GM21825 (cell line): Measurements from ENCODE around the gene TMSB10.
"Not testable (repeated sequence)": the region's sequence is repeated elsewhere in the genome, so short reads cannot be mapped to it uniquely, and the experiment has no call there.

ENCODE experiments used
- ATAC-seq: cut with Tn5 transposase; IDR thresholded peaks from one replicate; pipeline ENCODE4 v1.9.1; 2021; ENCODE audit warnings: mild to moderate bottlenecking, moderate library complexity; ENCODE audit not compliant: unreplicated experiment

TMSB10 gene

DNA sequence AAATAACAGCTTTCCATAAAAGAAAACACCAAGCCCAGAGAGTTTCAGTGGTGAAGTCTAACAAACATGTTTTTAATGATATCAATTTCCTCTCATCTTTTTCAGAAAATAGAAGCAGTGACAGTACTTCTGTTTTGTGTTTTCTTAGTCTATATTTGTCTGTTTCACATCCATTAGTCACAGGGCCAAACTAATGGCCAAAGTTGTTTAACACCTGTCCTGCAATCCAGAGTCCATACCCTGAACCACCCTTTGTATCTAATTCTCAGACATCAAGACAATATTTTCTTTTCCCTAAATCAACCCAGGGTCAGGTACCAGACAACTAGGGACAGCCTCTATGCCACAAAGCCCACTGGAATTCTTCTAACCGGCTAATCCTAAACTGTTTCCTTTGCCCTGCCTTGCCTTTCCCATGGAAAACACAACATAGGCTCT is 25.9 kb downstream of the TMSB10 start:
- ATAC-seq = peak; percentile 26

DNA sequence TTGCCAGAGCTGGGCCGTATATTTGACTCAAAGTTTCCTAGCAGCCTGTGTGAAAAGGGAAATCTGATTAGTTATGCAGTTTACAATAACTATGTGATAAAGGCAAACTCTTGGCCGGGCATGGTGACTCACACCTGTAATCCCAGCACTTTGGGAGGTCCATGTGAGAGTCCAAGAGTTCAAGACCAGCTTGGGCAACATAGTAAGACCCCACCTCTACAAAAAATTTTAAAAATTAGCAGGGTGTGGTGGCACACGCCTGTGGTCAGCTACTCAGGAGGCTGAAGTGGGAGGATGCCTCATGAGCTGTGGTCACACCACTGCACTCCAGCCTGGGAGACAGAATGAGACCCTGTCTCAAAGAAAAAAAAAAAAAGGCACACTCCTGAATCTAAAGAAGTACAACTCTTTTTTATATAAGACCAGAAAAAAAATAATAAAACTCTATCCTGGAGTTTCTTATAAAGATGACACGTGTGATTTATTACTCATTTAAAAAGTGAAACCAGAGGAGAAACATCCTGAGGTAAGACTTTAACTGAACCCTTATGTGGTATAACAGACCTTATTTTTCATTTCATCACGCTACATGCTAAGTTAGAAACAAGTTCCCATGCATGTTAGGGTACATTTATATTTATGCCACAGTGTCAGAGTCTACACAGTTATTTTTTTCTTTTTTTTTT is 32.9 kb downstream of the TMSB10 start:
- ATAC-seq = peak; percentile 30

DNA sequence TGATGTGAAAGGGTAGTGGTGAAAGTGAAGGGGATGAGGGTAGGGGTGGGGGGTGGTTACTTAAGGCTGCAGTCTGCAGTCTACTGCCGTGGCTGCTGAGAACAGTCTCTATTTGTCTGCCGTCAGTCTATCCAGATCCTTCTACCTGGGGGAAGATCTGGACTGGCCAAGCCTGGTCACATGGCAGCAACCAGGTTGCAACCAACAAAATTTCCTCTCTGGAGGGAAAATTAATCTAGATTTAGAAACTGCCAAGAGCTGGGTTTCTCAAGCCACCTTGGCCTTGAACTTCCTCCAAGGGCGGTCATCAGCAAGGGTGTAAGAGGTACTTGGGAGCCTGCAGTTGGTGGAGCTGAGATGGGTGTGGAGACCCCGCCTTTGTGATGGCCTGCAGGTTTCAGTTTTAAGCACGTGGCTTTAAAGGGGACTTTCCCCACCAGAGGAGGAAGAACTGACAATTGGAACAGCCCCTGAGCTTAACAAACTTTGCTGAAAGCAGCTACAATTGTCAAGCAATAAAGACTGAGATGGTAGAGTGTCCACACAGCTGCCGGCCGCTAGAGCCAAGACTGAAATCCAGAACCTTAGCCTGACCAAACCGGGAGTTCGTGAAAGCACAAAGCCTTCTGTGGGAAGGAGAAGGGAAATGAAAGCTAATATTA is 34.1 kb downstream of the TMSB10 start:
- peak; percentile 78 for ATAC-seq

DNA sequence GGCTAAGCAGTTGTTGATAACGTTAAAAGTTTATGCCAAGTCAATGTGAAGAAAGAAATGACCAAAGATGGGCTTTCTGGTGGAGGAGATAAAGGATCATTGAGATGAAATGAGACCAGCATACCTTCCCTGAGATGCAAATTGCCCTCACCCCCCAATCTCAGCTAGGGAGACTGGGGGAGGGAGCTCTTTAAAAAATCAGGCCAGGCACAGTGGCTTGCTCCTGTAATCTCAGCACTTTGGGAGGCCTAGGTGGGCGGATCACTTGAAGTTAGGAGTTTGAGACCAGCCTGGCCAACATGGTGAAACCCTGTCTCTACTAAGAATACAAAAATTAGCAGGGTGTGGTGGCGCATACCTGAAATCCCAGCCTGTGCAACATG is 34.6 kb downstream of the TMSB10 start:
- no peak for ATAC-seq

DNA sequence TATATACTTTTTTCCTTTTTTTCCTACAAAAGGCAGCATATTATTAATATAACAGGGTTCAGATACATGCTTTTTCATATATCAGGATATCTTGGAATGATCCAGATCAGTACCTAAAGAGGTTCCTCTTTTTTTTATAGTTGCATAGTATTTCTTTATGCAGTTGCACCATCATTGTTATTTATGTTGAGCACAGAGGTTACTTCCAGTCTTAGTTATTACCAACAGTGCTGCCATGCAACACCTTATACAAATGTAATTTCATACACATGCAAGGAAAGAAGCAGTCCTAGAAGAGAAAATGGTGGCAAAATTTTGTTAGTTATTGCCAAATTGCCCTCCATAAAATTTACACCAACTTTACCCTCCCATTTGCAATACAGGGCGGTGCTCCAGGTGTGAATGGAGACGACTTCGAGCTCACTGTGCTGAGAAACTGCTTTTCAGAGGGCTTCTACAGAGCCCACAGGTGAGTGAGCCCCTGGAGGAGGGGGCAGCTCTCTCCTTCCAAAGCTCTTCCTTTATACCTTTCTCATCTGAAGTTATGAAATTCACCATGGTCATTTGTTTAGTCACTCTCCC is 35.5 kb downstream of the TMSB10 start:
- no peak for ATAC-seq

DNA sequence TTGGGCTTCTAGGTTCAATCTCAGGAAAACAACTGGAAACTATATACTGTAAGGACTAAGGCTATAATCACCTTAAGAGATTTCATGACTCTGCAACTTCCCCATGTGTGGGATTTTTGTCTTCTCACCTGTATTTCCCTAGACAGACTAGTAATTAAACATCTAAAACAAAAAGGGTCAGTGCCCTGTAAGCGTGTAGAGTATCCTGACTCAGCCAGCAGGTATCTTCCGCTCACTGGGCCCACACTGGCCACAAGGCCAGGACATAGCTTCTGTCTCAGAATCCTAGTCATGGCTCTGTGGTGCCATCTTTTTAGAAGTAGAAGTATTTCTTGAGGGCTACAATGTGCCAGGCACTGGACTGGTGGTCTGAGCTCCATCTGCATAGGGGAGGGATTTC is 36.7 kb downstream of the TMSB10 start:
- no peak for ATAC-seq

DNA sequence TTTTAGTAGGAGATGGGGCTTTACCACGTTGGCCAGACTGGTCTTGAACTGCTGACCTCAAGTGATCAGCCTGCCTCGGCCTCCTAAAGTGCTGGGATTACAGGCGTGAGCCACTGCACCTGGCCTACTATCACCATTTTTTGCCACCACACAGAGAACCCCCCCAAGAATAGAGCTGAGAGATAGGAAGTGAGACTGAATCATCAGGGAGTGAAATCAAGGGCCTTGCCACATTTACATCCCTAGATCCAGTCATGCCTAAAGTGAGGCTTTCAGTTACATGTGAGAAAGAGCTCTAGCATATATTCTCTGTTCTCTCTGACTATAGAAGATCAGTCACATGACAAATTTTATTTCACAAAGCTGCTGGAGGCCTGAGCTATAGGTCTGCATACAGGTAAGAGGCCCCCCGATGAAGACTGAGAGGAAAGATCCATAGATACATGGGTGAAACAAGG is 37.5 kb downstream of the TMSB10 start:
- ATAC-seq = peak; percentile 34

DNA sequence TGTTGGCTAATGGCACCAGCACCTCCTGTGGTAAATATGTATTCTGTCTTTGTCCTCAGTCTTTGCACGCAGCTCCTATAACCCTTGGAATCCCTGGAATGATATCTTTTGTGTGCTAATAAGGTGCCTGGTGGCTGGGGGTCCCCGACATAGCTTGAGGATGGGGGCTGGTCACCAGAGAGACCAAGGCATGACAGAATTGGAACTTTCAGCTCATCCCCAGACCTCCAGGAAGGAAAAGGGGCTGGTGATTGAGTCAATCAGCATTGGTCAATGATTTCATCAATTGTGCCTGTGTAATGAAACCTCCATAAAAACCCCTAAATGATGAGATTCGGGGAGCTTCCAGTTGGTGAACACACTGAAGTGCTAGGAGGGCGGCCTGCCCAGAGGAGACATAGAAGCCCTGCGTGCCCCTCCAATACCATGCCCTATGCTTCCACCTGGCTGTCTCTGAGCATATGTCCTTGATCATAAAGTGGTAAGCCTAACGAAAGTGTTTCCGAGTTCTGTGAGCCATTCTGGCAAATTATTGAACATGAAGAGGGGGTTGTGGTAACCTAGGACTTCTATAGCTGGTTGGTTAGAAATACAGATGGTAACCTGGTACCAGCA is 38.9 kb downstream of the TMSB10 start:
- ATAC-seq = no peak

DNA sequence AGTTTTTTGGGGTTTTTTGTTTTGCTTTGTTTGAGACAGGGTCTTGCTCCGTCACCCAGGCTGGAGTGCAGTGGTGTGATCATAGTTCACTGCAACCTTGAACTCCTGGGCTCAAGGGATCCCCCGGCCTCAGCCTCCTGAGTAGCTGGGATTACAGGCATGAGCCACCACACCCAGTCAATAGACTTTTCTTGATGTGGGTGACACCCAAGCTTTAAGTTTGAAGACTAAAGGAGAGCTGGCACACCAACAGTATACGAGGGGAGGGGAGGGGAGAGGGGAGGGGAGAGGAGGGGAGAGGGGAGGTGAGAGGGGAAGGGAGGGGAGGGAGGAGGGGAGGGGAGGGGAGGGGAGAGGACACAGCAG is 40.4 kb downstream of the TMSB10 start:
- ATAC-seq = not testable (repeated sequence)

DNA sequence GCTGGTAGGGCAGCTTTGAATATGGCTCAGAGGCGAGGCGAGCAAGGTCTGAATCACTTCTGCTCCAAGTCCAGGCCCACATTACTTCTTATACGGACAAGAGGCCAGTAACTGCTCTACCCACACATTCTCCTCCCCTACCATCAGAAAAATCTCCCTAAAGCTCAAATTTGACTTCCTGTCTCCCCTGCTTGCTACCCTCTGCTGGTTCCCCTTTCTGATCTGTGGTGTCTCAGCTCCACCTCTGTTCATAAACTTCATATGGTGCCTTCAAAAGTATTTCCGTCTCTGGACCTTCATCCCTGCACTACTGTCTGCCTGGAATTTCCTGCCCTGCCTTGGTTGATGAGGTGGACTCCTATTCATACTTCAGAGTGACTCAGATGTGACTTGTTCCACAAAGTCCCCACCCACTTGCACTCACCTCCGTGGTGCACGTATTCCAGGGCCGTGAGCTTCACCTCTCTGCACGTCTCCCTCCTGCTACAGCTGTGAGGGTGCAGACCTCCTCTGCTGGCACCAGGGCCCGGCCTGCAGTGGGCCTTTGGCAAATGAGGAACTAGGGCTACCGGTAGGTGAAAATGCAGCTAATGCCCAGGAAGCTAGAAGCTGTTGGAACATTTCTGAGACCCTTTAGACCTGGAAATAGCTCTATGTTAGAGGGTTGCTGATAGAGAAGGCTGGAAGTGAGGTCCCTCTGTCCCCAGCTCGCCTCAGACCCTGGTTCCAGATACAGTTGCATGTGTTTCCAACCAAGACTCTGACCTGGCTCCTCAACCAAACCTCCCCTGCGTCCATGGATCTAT is 41.0 kb downstream of the TMSB10 start:
- peak; percentile 67 for ATAC-seq

DNA sequence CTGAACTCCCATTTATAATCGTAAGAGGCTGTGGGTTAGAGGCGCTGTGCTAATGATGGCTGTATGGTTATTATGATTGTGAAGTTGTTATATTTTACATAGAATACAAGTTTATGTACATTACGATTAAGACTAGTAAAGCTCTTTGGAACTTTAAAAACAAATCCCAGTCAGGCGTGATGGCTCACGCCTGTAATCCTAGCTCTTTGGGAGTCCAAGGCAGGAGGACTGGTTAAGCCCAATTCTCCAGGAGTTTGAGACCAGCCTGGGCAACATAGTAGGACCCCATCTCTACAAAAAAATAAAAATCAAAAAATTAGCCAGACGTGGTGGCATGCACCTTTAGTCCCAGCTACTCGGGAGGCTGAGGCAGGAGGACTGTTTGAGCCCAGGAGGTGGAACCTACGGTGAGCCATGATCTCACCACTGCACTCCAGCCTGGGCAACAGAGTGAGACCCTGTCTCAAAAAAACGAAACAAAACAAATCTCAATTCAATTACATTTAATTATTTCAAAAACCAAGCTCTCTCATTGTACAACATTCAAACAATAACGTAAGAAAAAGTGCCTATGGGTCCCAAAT is 41.6 kb downstream of the TMSB10 start:
- ATAC-seq = no peak

DNA sequence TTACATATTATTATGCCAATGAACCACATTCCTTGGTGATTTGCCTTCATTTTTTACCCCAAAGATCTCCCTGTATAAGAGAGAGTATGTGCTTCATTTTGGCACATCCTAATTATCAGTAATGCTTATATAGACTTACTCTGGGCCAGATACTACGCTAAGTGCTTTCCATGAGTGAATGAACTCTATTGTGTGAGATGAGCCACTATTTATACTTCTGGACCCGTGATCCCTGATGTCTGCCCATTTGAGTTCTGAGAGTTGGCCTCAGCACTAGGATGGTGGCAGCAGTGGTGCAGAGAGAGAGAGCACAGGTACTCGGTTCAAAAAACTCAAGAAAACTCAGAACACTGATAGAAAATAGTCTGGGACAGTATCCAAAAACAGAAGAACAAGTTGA is 48.1 kb downstream of the TMSB10 start:
- no peak for ATAC-seq

DNA sequence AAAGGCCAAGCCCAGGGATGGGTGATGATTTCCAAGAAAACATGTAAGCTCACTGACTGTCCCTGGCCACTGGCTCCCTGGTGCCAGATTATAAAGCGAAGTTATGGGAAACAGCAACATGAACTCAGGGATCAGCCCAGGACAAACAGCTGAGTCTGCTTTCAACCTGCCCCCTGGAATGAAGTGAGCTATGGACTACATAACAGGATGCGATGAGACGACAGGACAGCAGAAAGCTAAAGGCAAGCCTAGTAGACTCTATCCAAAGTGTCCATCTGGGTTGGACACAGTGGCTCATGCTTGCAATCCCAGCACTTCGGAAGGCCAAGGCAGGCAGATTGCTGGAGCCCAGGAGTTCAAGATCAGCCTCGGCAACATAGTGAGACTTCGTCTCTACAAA is 48.9 kb downstream of the TMSB10 start:
- ATAC-seq = no peak
